ENCODE results near the gene DEFB131B. TPM values are rescaled to one million over a fixed set of nuclear protein-coding genes. Genes with fewer than 3 reads are reported as not detected.
"Not testable (repeated sequence)": the region's sequence is repeated elsewhere in the genome, so short reads cannot be mapped to it uniquely, and the experiment has no call there.

Gene DEFB131B
- total RNA-seq, 1 experiment from 2014 or later, result not detected

GRCh38 chr11:71895961-71896360 is 17.7 kb downstream of the DEFB131B start:
- DNase-seq (ENCODE audit: low read depth), result no peak
- in situ Hi-C loops (cut with HindIII; ENCODE audit: low pct_unique_long_range_greater_than_20kb, low sequenced_read_pairs), result no loop called here

- in situ Hi-C loops (cut with HindIII; ENCODE audit: low pct_unique_long_range_greater_than_20kb, low sequenced_read_pairs); DNase-seq (ENCODE audit: low read depth): not testable (repeated sequence)
Observed at GRCh38 chr11:71901137-71901536, 22.9 kb downstream of the DEFB131B start.

- in situ Hi-C loops (cut with HindIII; ENCODE audit: low pct_unique_long_range_greater_than_20kb, low sequenced_read_pairs), result no loop called here
- no peak for DNase-seq (ENCODE audit: low read depth)
Observed at GRCh38 chr11:71908218-71908617, 30.0 kb downstream of the DEFB131B start.

GRCh38 chr11:71910775-71911174 is 32.5 kb downstream of the DEFB131B start:
- in situ Hi-C loops (cut with HindIII; ENCODE audit: low pct_unique_long_range_greater_than_20kb, low sequenced_read_pairs); DNase-seq (ENCODE audit: low read depth): not testable (repeated sequence)

GRCh38 chr11:71911321-71911985 is 33.2 kb downstream of the DEFB131B start:
- in situ Hi-C loops (cut with HindIII; ENCODE audit: low pct_unique_long_range_greater_than_20kb, low sequenced_read_pairs); DNase-seq (ENCODE audit: low read depth): not testable (repeated sequence)

- DNase-seq (ENCODE audit: low read depth); in situ Hi-C loops (cut with HindIII; ENCODE audit: low pct_unique_long_range_greater_than_20kb, low sequenced_read_pairs): not testable (repeated sequence)
Observed at GRCh38 chr11:71911986-71912340, 33.7 kb downstream of the DEFB131B start.

- DNase-seq (ENCODE audit: low read depth), result no peak
- in situ Hi-C loops (cut with HindIII; ENCODE audit: low pct_unique_long_range_greater_than_20kb, low sequenced_read_pairs), result no loop called here
Observed at GRCh38 chr11:71913756-71914526, 35.7 kb downstream of the DEFB131B start.

GRCh38 chr11:71914617-71915189 is 36.5 kb downstream of the DEFB131B start:
- in situ Hi-C loops (cut with HindIII; ENCODE audit: low pct_unique_long_range_greater_than_20kb, low sequenced_read_pairs), result no loop called here
- no peak for DNase-seq (ENCODE audit: low read depth)

GRCh38 chr11:71917646-71918140 is 39.4 kb downstream of the DEFB131B start:
- in situ Hi-C loops (cut with HindIII; ENCODE audit: low pct_unique_long_range_greater_than_20kb, low sequenced_read_pairs), result no loop called here
- DNase-seq (ENCODE audit: low read depth), result no peak

GRCh38 chr11:71927820-71928736 is 49.8 kb downstream of the DEFB131B start, which contains the start of gene XNDC1N:
XNDC1N (minus strand) TSS chr11:71928594; CDS start chr11:71923353, 5,241 bp downstream.
- in situ Hi-C loops (cut with HindIII; ENCODE audit: low pct_unique_long_range_greater_than_20kb, low sequenced_read_pairs), result no loop called here
- DNase-seq (ENCODE audit: low read depth), result peak; percentile 91

- DNase-seq (ENCODE audit: low read depth), result peak; percentile 92
Observed at GRCh38 chr11:71928737-71929443, 50.6 kb downstream of the DEFB131B start, which contains the start of gene RNF121. RNF121 (plus strand) TSS chr11:71929046; CDS start chr11:71929062, 16 bp downstream.

GRCh38 chr11:71929491-71929890 is 51.2 kb downstream of the DEFB131B start:
- in situ Hi-C loops (cut with HindIII; ENCODE audit: low pct_unique_long_range_greater_than_20kb, low sequenced_read_pairs), result no loop called here

More at GRCh38 chr11:71928737-71929443, 50.6 kb downstream of the DEFB131B start, which contains the start of gene RNF121:
- in situ Hi-C loops (cut with HindIII; ENCODE audit: low pct_unique_long_range_greater_than_20kb, low sequenced_read_pairs), result no loop called here

GRCh38 chr11:71930556-71931244 is 52.4 kb downstream of the DEFB131B start:
- in situ Hi-C loops (cut with HindIII; ENCODE audit: low pct_unique_long_range_greater_than_20kb, low sequenced_read_pairs), result no loop called here
- DNase-seq (ENCODE audit: low read depth), result no peak

More at GRCh38 chr11:71929491-71929890, 51.2 kb downstream of the DEFB131B start:
- DNase-seq (ENCODE audit: low read depth), result no peak

GRCh38 chr11:71931245-71931602 is 53.0 kb downstream of the DEFB131B start:
- in situ Hi-C loops (cut with HindIII; ENCODE audit: low pct_unique_long_range_greater_than_20kb, low sequenced_read_pairs), result no loop called here

GRCh38 chr11:71933141-71933933 is 55.1 kb downstream of the DEFB131B start:
- peak; percentile 39 for DNase-seq (ENCODE audit: low read depth)
- in situ Hi-C loops (cut with HindIII; ENCODE audit: low pct_unique_long_range_greater_than_20kb, low sequenced_read_pairs), result no loop called here

More at GRCh38 chr11:71931245-71931602, 53.0 kb downstream of the DEFB131B start:
- no peak for DNase-seq (ENCODE audit: low read depth)
